Articular chondrocyte of knee joint (primary cell): ENCODE data around the gene RNF10. TPM values are rescaled to one million over a fixed set of nuclear protein-coding genes. Genes with fewer than 3 reads are reported as not detected.

Experiments used
- small RNA-seq: library from RNA; depleted of rRNA; stranded (forward); fragments of <200 nt; gene quantifications from one replicate; pipeline ENCODE3, GENCODE V24; 2012
- total RNA-seq: library from RNA; depleted of rRNA; stranded (reverse); fragments of >200 nt; gene quantifications from 2 replicates; pipeline ENCODE4 v1.2.3, GENCODE V29; 2012

The RNF10 gene
- 102 and 113 TPM in 2 replicates for total RNA-seq

DNA sequence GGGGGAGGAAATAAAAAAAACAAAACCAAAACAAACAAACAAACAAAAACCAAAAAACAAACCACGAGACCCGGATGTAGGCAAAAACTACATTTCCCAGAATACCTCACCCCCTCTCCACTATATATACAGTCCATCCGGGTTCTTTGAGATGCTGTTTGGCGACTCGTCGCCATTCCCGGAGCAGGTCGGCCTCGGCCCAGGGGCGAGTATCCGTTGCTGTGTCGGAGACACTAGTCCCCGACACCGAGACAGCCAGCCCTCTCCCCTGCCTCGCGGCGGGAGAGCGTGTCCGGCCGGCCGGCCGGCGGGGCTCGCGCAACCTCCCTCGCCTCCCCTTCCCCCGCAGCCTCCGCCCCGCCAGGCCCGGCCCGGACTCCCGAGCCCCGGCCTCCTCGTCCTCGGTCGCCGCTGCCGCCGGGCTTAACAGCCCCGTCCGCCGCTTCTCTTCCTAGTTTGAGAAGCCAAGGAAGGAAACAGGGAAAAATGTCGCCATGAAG, at the start of gene RNF10:
RNF10 (plus strand) TSS at position 154 of the 500 bp plus-strand sequence. CDS start 456 bp downstream, outside the sequence.

DNA sequence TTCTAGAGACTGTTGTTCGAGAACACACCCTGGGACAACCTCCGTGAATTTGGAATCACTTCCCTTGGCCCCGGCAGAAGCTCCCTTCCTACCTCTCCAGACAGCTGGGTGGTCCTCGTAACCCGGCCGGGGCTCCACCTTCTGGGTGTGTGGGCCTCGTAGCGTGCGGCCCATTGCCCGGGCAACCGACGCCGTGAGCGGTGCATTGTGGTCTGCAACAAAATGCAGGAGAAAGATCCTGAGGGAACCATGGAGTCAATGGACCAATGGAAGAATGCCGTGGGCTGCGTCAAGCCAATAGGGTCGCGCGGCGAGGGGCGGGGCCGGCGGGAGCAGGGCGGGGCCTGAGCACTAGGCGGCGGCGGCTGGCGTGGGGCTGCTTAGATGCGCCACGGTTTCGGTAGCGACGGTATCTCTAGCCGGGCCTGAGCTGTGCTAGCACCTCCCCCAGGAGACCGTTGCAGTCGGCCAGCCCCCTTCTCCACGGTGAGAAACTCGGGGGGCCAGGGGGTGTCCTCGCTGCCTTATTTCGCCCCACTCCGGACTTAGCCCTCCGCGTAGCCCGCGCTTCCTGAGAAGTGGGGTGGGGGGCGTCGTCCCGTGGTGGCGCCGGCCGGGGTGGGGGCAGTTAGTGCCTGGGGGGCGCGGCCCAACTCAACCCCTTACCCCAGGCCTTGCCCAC, 38.3 kb upstream of the RNF10 start, which contains the start of gene DYNLL1:
DYNLL1 (plus strand) TSS at position 383 of the 682 bp plus-strand sequence. CDS start 309 bp downstream, outside the sequence.

DNA sequence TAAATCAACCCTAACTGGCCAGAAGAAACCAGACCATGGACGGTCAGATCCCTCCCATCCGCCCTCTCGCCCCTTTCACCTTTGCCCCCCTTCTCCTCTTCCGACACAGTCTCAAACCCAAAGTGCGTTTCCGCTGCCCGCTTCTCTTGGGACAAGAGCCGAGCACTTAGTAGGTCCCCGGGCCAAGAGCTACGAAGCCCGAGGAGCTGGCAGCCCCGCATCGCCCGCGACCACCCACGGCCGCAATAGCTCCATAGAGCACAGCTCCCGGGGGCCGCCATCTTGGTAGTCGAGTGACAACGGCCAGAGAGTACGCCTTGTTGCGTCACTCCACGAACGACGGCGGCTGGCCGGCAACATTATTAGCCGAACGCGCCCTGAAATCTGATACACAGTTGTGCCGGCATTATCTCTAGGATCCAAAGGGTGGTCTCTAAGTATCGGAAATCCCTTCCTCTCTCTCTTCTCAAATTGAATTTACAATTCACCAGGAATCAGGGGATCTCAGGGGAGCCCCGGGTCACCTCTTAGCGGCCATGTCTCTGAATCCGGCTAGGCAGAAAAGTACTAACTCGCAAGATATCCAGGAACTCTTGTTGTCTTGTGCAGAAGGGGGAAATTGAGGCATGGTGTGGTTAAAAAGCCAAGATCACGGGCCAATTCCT, 5.2 kb upstream of the RNF10 start, which contains the start of gene COQ5:
COQ5 (minus strand) TSS at position 298 of the 665 bp plus-strand sequence; CDS start at position 281, 17 bp downstream.

DNA sequence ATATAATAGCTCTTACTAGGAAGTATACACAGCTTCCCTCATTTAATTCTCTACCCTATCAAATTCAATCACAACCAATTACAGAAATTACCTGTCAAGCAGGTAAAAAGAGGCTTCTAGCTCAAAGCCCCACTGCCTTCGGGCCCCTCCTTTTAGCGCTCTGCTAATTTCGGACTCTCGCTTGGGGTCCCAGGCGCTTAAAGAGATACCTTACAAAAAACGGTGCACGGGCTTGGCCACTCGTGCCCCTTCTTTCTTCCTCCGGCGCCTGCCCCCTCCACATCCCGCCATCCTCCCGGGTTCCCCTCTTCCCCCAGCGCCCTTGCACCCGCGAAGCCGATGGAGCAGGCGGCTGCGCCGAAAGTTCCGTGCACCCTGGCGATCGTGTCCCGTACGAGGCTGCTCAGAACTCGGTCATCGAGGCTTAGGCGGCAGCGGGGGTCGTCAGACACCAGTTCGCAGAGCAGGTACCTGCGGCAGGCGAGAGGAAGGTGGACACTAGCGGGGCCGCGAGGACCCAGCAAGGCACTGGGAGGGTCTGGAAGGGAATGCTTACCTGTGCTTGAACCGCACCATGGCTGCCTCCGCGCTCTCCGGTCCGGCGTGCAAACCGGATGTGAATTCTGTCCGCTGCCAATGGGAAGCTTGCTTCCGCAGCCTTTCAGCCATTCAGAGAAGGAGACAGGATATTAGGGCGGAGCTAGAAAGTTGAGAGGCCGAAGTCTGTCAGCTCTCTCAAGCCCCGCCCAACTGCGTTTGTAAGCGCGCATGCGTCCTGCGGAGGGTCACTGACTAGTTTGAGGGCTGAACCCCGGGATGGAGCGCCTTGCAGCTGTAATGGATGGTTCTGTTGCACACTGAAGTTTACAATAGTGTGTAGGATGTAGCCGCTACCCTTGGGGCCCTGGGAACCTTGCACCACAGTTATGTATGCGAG, 46.9 kb downstream of the RNF10 start, which contains the start of gene POP5:
POP5 (minus strand) TSS at position 616 of the 937 bp plus-strand sequence; CDS start at position 576, 40 bp downstream.

Small RNA genes lying within 50 kb of the gene (small RNA-seq; reads per million reads assigned to genes)
- gene RF00019: not detected

Other genes with a start within 250 kb of the RNF10 start
- under 0.01 TPM in 2 replicates for gene RNU4-2, start 242.5 kb upstream of the RNF10 start, total RNA-seq
- gene RNU4-1, start 241.1 kb upstream of the RNF10 start, total RNA-seq: under 0.01 TPM in 2 replicates
- gene SIRT4, start 232.0 kb upstream of the RNF10 start, total RNA-seq: 1.0 and 1.8 TPM in 2 replicates
- gene PLA2G1B, start 206.6 kb upstream of the RNF10 start, total RNA-seq: not detected in 2 replicates
- gene MSI1, start 165.2 kb upstream of the RNF10 start, total RNA-seq: 0.26 and 0.43 TPM in 2 replicates
- gene COX6A1, start 96.2 kb upstream of the RNF10 start, total RNA-seq: 265 and 266 TPM in 2 replicates
- 24.6 and 27.8 TPM in 2 replicates for gene TRIAP1, start 88.0 kb upstream of the RNF10 start, total RNA-seq
- gene GATC, start 87.9 kb upstream of the RNF10 start, total RNA-seq: 16.3 and 20.8 TPM in 2 replicates
- 123 and 127 TPM in 2 replicates for gene SRSF9, start 64.6 kb upstream of the RNF10 start, total RNA-seq
- 185 and 267 TPM in 2 replicates for gene DYNLL1, start 38.2 kb upstream of the RNF10 start, total RNA-seq
- 20.4 and 28.8 TPM in 2 replicates for gene COQ5, start 5.2 kb upstream of the RNF10 start, total RNA-seq
- gene POP5, start 47.0 kb downstream of the RNF10 start, total RNA-seq: 22.6 and 24.3 TPM in 2 replicates
- under 0.01 TPM in 1 of 2 replicates, not detected in the other for gene CABP1, start 106.3 kb downstream of the RNF10 start, total RNA-seq
- gene MLEC, start 152.8 kb downstream of the RNF10 start, total RNA-seq: 109 and 113 TPM in 2 replicates
- 23.1 and 27.3 TPM in 2 replicates for gene UNC119B, start 176.1 kb downstream of the RNF10 start, total RNA-seq
- 12.8 and 14.4 TPM in 2 replicates for gene ACADS, start 191.5 kb downstream of the RNF10 start, total RNA-seq